GM12892 (cell line): ENCODE measurements around the gene RAD23B.

Source experiments
- DNase-seq: peaks from one replicate; pipeline ENCODE4 v3.0.0; 2011; ENCODE audit not compliant: insufficient read length
- FAIRE-seq: peaks from 2 replicates; lab custom pipeline; 2011; peaks lifted over from hg19 to GRCh38; lab: Jason Lieb, UNC
- POLR2A ChIP-seq: IDR thresholded peaks from 2 replicates; pipeline ENCODE4 v1.6.1; 2011; ENCODE audit warnings: low read depth, low read length, control low read depth
- POLR2AphosphoS5 ChIP-seq: IDR thresholded peaks from 2 replicates; pipeline ENCODE4 v1.6.1; 2011; ENCODE audit warnings: low read depth, low read length, control low read depth
- TAF1 ChIP-seq: IDR thresholded peaks from 2 replicates; pipeline ENCODE4 v1.6.1; 2011; ENCODE audit warnings: low read depth, mild to moderate bottlenecking, control low read depth, low read length, borderline replicate concordance

Gene RAD23B

DNA sequence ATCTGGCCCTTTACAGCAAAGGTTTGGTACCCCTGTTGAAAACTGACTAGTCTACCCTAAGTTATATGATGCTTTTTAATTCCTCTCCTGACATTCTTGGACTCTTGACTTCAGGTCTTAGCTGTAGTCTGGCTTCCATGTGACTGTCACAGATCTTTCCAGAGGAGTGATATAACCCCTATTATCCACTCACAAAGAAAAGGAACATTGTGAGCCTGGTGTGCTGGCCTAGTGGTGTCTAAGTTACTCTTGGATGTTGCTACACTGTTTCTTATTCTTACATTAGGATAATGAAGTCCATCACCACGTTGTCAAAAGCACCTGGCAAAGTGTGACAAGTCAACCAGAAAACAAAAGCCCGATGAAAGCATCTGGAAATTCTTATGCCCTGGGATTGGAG, 49.8 kb downstream of the RAD23B start:
- DNase-seq (no peak), FAIRE-seq (no peak)
- TF ChIP-seq POLR2A (no peak), TAF1 (no peak), POLR2AphosphoS5 (no peak)

DNA sequence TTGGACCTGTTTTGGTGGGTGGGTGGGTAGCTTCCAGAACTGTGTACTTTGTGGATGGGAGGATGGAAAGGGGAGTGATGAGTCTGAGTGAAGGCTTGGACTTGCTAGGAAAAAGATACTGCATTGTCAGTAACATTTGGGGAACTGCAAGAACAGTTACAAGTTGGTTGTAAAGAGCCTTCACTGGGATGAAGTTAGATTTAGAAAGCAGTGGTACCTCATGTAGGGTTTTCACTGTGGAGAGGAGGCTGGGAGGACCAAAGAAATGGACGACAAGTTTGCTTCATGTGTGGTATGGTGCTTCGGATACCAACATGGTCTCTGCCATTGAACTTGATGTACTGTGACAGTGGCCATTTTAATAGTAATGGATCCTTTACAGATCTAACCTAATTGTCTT, 50.3 kb downstream of the RAD23B start:
- no peak for DNase-seq
- no peak for FAIRE-seq
- no peak for TF ChIP-seq TAF1
- TF ChIP-seq POLR2AphosphoS5 = peak; percentile 75; the same call in 1 of the 2 replicates
- peak; percentile 38; the same call in 1 of the 2 replicates for TF ChIP-seq POLR2A

DNA sequence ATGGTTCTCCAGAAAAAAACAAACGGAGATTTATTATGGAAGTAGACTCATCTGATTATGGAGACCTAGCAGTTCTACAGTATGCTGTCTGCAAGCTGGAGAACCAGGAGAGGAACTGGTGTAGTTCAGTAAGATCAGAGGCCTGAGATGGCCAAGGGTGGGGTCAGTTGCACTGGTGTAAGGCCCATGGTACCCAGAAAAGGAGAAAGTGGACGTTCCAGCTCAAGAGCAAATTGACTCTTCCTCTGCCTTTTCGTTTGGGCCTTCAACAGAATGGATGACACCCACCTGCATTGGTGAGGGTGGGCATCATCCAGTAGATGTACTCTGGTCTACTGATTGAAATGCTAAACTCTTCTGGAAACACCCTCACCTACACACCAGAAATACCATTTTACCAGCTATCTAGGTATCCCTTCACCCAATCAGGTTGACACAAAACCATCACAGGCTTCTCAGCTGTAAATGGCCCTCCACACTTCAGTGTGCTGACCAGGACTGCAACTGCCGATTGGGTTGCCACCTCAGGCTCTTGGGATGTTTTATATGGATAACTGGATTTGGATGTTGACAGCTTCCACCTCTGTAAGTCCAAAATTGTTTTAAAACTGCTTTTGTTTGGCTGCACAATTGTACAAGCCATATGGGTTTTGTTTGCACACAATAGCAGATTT, 51.2 kb downstream of the RAD23B start:
- DNase-seq (no peak), FAIRE-seq (no peak)
- peak; percentile 10; the same call in 1 of the 2 replicates for TF ChIP-seq POLR2A
- TF ChIP-seq TAF1 = no peak
- TF ChIP-seq POLR2AphosphoS5 = peak; percentile 44

DNA sequence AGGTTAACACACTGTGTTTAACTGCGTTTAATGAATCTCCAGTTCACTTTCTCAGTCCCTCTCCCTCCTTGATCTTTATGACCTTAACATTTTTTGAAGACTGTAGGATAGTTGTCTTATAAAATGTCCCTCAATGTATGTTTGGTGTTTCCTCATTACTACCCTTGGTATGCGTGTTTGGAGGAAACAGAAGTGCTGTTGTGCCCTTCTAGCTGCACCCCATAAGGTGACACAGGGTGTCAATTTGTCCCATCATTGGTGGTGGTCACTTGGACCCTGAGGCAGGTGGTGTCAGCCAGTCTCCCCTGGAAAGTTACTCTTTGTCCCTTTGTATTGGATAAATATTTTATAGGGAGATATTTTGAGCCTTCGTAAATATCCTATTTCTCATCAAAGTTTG, 52.3 kb downstream of the RAD23B start:
- FAIRE-seq (no peak), DNase-seq (no peak)
- no peak for TF ChIP-seq POLR2A
- no peak for TF ChIP-seq TAF1
- peak; percentile 45; the same call in 1 of the 2 replicates for TF ChIP-seq POLR2AphosphoS5

DNA sequence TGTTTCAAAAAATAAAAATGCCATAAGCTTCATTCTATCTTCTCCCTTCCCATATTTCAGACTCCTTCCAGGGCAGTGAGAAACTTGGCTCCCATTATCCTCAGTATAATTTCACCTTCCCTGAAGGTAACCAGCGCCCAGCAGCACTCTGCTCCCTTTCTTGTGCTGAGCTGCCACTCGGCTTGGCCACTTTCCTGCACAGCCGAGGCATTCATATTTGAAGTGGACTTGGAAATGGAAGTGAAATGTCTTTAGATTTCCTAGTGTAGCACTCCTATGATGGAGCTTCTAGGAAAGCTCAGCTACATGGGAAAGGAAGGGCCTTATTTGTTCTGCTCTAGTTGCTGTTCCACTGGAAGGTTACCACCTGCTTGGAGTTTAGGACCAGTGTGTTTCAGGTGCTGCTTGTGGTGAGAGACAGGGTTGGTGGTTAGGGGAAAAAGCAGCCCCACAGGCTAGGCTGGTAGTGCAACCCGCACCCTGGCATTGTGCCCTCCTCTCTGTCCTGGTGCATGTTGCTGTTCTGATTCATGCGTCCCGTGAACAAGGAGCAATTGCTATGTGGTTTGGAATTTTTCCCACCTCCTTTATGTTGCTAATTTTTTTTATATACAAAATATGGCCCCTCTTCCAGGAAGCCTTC, 53.8 kb downstream of the RAD23B start:
- no peak for FAIRE-seq
- no peak for DNase-seq
- TF ChIP-seq POLR2AphosphoS5 (0 out of 2 replicates have a peak, but pooled peaks have one; percentile 19), TAF1 (no peak), POLR2A (peak; percentile 11; the same call in 1 of the 2 replicates)

DNA sequence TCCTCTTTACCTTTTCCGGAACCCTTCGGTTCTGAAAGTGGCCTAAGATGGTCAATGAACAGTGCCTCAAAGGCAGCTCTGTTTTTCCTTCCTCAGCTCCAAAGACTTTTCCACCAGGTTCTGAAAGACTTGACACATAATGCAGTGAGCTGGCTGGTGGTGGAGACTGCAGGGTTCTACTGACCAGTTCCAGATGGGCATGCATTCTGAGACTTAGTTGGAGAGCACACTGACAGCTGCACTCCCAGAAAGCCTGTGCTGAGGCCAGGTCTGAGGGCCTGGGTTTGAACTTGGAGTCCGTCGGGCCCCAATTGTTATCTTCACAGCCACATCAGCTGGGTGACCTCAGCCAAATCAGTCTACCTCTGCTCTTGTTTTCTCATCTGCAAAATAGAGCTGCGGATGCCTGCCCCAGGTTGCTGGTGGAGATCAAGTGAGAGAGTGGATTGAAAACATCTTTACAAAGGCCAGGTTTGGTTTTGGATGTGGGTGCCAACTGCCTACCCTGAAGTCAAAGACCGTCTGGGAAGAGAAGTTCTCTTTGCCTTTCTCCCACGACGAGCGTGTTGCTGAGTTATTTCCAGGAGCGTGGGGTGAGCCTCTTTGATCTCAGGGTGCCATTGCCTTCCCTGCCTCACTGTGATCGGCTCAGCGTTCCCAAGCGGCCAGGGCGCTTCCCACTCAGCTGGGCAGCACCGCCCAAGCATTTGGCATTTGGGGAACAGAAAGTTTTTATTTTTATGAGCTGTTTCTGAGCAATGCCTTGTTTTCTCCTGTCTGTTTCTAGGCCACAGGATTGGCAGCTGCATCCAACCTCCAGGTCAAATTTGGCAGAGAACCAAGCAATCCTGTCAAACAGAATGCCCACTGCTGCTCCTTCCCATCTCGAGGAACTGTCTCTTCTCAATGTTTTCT, 54.9 kb downstream of the RAD23B start:
- DNase-seq (no peak), FAIRE-seq (no peak)
- TF ChIP-seq POLR2A (0 out of 2 replicates have a peak, but pooled peaks have one; percentile 6), POLR2AphosphoS5 (no peak), TAF1 (no peak)

DNA sequence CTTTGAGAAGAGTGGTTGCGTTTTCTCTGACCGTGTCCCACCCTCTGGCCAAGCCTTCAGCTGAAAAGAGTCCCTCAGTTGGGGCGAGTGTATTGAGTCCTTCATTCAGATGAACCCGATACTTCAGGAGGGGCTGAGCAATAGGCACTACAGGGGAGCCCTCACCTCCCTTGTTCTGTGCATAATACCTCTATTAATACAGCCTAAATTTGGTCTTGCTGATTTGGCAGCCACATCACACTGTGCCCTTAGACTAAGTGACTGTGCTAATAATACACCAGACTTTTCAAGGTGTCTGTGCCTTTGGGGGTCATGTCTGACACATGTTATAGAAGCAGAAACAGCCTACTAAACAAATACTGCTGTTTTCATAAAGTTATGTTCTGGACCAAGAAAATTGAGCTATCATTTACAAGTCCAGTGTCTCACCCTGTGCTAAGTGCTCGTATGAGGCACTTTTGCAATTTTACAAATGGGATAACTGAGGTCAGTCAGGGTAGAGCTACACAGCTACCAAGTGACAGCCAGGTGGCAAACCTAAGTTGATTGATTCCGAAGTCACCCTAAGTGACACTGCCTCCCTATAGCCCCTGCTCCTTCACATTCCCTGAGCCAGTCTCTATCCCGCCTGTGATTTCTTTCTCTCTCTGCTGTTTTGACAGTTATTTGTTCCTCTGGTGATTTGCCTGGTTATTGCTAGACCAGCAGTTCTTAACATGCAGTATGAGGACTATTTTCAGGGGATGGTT, 56.0 kb downstream of the RAD23B start:
- no peak for DNase-seq
- FAIRE-seq = no peak
- TF ChIP-seq POLR2AphosphoS5 (no peak), POLR2A (no peak), TAF1 (no peak)

DNA sequence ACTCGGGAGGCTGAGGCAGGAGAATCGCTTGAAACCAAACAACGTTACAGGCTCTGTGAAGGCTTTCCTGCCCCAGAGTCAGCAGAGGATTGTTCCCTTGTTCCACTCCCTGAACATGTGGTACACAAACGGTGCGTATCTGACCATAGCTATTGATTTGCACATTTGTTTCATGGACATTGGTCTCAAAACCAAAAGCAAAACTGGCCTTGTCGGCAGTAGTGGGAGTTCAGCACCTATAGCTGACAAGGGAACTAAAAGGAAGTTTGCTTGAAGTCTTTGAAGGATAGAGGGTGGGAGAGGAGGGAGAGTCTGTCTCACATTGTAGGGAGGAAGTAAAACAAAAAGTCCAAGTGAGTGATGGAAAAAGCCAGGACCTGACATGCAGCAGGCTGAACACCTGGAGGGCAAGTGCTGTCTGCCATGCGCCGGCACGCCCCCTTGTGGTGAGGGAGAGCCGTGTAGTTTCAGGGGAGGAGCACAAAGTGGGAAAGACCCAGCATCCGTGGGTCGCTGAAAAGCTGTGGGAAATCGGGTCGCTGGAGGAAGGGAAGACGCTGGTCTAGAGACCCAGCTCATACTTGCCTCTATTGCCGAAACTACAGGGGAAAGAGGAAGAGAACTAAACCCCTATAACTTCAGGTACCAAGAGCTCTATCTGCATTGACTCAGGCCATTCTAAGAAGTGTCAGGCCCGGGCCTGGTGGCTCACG, 58.0 kb downstream of the RAD23B start:
- TF ChIP-seq POLR2A = no peak
- no peak for TF ChIP-seq TAF1
- TF ChIP-seq POLR2AphosphoS5 = no peak
- DNase-seq = peak; percentile 70
- FAIRE-seq = peak; percentile 44

DNA sequence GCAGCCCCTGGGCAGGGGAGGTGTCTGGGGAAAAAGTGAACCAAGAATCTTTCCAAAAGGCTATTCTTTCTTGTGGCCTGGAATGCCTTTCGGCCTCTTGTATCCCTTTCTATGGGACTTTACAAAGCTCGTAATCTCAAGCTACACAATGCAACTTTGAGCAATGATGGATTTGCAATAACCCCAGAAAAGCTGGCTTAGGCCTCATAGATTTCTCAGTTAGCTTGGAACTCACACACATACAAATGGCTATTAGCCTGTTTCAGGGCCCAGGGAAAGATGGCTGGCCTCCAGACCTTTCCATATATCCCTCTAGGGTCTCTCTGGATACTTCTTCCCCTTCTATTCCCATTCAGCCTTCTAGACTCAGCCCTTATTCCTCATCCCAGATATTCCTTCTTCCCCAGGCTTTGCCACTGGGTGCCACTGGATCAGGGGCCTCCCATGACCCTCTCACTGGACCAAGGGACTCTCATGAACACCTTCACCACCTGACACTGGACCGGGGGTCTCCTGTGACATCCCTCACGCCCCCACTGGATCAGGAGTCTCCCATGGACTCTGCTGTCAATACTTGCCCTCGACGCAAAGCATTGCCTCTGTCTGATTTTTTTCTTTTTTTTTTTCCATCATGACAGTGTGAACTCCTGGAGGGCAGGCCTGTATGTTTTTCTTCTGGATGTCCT, 59.5 kb downstream of the RAD23B start:
- no peak for FAIRE-seq
- TF ChIP-seq POLR2A (no peak), TAF1 (no peak), POLR2AphosphoS5 (no peak)
- no peak for DNase-seq
